Erythroblast (primary cell): ENCODE measurements around the gene STK4.

Experiments used
- DNase-seq, 2 experiments: peaks; one replicate each; lab custom pipeline; 2025; lab: John Stamatoyannopoulos, UW
- GATA1 ChIP-seq: IDR thresholded peaks from 2 replicates; pipeline ENCODE4 v1.6.1; 2011; ENCODE audit warnings: low read depth, mild to moderate bottlenecking, control low read depth, low read length, moderate library complexity
- POLR2A ChIP-seq: IDR thresholded peaks from 2 replicates; pipeline ENCODE4 v1.6.1; 2011; ENCODE audit warnings: mild to moderate bottlenecking, low read length

The STK4 gene

GRCh38 chr20:45037050-45037449, 70.7 kb downstream of the STK4 start:
- no peak for DNase-seq
- TF ChIP-seq GATA1, result no peak

- no peak for DNase-seq
- TF ChIP-seq POLR2A, result no peak
- no peak for TF ChIP-seq GATA1
These were observed 71.3 kb downstream of the STK4 start for GRCh38 chr20:45037635-45038034.

GRCh38 chr20:45038745-45039474, 72.6 kb downstream of the STK4 start:
- no peak for TF ChIP-seq GATA1
- no peak for TF ChIP-seq POLR2A
- DNase-seq, result no peak

GRCh38 chr20:45039475-45039820, 73.1 kb downstream of the STK4 start:
- DNase-seq, result no peak
- TF ChIP-seq POLR2A (no peak), GATA1 (no peak)

GRCh38 chr20:45041464-45042337, 75.4 kb downstream of the STK4 start:
- DNase-seq, result no peak
- no peak for TF ChIP-seq POLR2A
- no peak for TF ChIP-seq GATA1

- TF ChIP-seq GATA1 (no peak), POLR2A (no peak)
- no peak for DNase-seq
These were observed 76.7 kb downstream of the STK4 start for GRCh38 chr20:45042978-45043377.

GRCh38 chr20:45044084-45044573, 77.8 kb downstream of the STK4 start:
- TF ChIP-seq GATA1 (no peak), POLR2A (no peak)
- peak; percentile 64 to 71 for DNase-seq

- TF ChIP-seq POLR2A, result no peak
- TF ChIP-seq GATA1, result no peak
These were observed 78.3 kb downstream of the STK4 start for GRCh38 chr20:45044601-45045000.

GRCh38 chr20:45047581-45048119, 81.3 kb downstream of the STK4 start:
- TF ChIP-seq GATA1, result no peak
- TF ChIP-seq POLR2A, result no peak
- no peak for DNase-seq

More at GRCh38 chr20:45044601-45045000, 78.3 kb downstream of the STK4 start:
- no peak for DNase-seq

GRCh38 chr20:45049438-45049837, 83.1 kb downstream of the STK4 start:
- no peak for DNase-seq
- TF ChIP-seq GATA1 (no peak), POLR2A (no peak)

- DNase-seq, result no peak
These were observed 83.7 kb downstream of the STK4 start for GRCh38 chr20:45049904-45050471.

GRCh38 chr20:45051204-45052060, 85.1 kb downstream of the STK4 start:
- TF ChIP-seq GATA1 (no peak), POLR2A (no peak)
- DNase-seq, result no peak

More at GRCh38 chr20:45049904-45050471, 83.7 kb downstream of the STK4 start:
- no peak for TF ChIP-seq GATA1
- no peak for TF ChIP-seq POLR2A

GRCh38 chr20:45052698-45053429, 86.6 kb downstream of the STK4 start:
- DNase-seq, result no peak

More at GRCh38 chr20:45052698-45053429, 86.6 kb downstream of the STK4 start:
- no peak for TF ChIP-seq POLR2A
- no peak for TF ChIP-seq GATA1
